ENCODE data around the gene CPA5. TPM values are rescaled to one million over a fixed set of nuclear protein-coding genes. Genes with fewer than 3 reads are reported as not detected.

Gene CPA5
- total RNA-seq, 1 experiment from 2014 or later, result not detected

- H3K4me1 Mint-ChIP-seq, result no peaks in the 10 kb centered on the region
- CTCF ChIA-PET, result no interaction called here
- no peak for ATAC-seq
- no peak for DNase-seq (ENCODE audit: low spot score)
- H3K9me3 Mint-ChIP-seq, result peaks cover 10% of the 10 kb centered on the region
- H3K27ac Mint-ChIP-seq, result no peak overlapping the region
- H3K36me3 Mint-ChIP-seq, result no peaks in the 10 kb centered on the region
- POLR2A ChIA-PET, result no interaction called here
- no peak overlapping the region for H3K4me3 Mint-ChIP-seq
- no peaks in the 10 kb centered on the region; the same call in 1 of the 2 replicates for H3K27me3 Mint-ChIP-seq (ENCODE audit: low read depth)
- TF ChIP-seq NR2C2 (CRISPR knock-in tag; IDR thresholded peaks at IDR 0.05), result no peak
- TF ChIP-seq FOXK1 (CRISPR knock-in tag; IDR thresholded peaks at IDR 0.05), result no peak
- no peak for TF ChIP-seq NFYB (CRISPR knock-in tag; conservative IDR thresholded peaks at IDR 0.05; ENCODE audit: low read depth)
- TF ChIP-seq E2F5 (CRISPR knock-in tag; IDR thresholded peaks at IDR 0.05), result no peak
- TF ChIP-seq ZNF138 (CRISPR knock-in tag; conservative IDR thresholded peaks at IDR 0.05), result no peak
- TF ChIP-seq ZNF232 (CRISPR knock-in tag; IDR thresholded peaks at IDR 0.05), result no peak
- no peak for TF ChIP-seq IRF2 (CRISPR knock-in tag; IDR thresholded peaks at IDR 0.05; ENCODE audit: borderline replicate concordance, low read depth)
- no peak for TF ChIP-seq KAT7 (CRISPR knock-in tag; IDR thresholded peaks at IDR 0.05; ENCODE audit: borderline replicate concordance)
- TF ChIP-seq EMX1 (CRISPR knock-in tag; IDR thresholded peaks at IDR 0.05), result no peak
- no peak for TF ChIP-seq ZNF281 (CRISPR knock-in tag; IDR thresholded peaks at IDR 0.05)
- no peak for TF ChIP-seq ZNF512 (CRISPR knock-in tag; IDR thresholded peaks at IDR 0.05; ENCODE audit: borderline replicate concordance)
- no peak for TF ChIP-seq FOXP4 (CRISPR knock-in tag; IDR thresholded peaks at IDR 0.05)
- TF ChIP-seq ZNF423 (CRISPR knock-in tag; IDR thresholded peaks at IDR 0.05), result no peak
- no peak for TF ChIP-seq PRDM15 (CRISPR knock-in tag; IDR thresholded peaks at IDR 0.05)
- TF ChIP-seq PREB (CRISPR knock-in tag; IDR thresholded peaks at IDR 0.05; ENCODE audit: borderline replicate concordance), result no peak
These were observed 44.8 kb upstream of the CPA5 start for GRCh38 chr7:130299866-130300265.
